NOMO-1 treated with dmso at 0.1 percent for 144 hours (cell line): Measurements from ENCODE around the gene KIAA1217.

Experiments
- DNase-seq: peaks from one replicate; lab custom pipeline; 2025; ENCODE audit not compliant: unreplicated experiment; lab: John Stamatoyannopoulos, UW

The KIAA1217 gene

DNA sequence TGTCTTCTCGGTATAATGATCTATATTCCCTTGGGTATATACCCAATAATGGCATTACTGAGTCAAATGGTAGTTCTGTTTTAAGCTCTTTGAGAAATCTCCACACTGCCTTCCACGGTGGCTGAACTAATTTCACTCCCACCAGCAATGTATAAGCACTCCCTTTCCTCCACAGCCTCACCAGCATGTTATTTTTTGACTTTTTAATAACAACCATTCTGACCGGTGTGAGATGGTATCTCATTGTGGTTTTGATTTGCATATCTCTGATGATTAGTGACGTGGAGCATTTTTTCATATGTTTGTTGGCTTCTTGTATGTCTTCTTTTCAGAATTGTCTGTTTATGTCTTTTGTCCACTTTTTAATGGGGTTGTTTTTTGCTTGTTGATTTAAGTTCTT, 33.6 kb downstream of the KIAA1217 start:
- DNase-seq = no peak

DNA sequence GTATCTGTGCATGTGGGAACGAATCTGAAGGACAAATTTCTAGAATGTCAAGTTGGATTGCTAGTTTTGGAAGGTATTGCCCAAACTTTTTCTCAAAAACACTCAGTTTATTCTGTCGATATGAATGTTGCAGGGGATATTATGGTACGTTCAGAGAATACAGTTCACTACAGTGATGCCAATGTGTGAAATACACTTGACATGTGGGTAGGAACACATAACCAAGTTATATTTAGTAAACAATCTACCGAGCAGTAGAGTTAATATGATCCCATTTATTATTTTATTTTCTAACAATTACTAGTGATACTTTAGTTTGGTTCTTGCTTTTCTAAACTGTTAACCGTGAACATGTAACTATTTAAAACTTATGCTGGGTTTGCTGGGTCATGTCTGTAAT, 37.4 kb downstream of the KIAA1217 start:
- no peak for DNase-seq

DNA sequence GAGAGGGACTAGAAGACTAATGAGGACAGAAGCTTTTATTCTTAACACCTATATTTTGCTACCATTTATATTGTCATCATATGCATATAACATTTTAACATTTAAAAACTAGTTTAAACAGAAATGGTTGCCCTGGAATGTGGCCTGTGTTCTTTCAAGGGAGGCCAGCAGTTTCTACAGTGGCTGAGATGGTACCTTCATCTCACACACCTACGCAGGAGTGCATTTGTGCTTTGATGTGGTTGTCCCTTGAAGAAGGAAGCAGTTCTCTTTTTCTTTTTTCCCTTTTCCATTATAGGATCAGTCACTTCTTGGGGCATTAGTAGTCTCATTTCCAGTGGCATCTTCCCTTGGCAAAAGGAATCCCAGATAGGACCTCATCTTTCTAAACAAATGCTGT, 38.9 kb downstream of the KIAA1217 start:
- DNase-seq = no peak

DNA sequence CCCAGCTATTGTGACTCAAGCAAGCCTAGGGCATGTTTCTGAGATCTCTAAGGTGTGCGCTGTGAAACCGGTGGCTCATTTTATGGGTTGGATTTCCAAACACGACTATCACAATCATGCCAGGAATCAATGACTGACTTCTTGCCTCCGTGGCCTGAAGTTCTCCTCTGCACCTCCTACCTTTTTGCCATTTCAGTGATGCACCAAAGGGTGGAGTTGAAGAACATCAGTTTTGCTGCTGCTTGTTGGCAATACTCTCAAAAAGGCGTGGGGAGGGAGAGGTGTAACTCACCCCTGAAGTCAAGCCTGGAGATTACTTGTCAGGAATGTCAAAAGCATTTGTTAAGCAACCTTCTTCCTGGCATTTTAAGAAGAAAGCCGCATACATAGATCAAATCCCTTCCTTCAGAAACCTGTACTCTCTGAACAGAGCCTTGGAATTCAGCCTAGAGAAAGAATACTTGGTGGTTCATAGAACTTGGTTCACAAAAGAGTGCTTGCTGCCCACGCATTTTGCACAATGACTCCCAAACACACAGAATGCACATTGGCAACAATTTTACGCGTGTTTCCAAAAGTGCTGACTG, 41.0 kb downstream of the KIAA1217 start:
- no peak for DNase-seq

DNA sequence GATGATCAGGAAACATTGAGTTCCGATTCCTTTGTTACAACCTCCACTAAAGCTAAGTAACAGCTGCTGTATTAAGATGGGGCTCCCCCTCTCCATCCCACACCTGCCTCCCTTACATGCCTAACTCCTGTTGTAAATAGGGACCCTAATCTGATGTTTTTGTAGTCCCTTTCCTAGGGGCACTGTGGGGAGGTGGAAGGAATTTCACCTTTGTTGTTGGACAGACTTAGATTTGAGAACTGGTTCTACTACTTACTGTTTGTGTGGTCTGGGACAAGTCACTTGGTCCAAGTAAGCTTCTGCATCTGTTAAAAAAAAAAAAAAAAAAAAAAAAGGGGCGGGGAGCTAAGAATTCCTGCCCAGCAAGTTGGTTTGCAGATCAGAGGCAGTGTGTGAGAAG, 42.6 kb downstream of the KIAA1217 start:
- DNase-seq = no peak

DNA sequence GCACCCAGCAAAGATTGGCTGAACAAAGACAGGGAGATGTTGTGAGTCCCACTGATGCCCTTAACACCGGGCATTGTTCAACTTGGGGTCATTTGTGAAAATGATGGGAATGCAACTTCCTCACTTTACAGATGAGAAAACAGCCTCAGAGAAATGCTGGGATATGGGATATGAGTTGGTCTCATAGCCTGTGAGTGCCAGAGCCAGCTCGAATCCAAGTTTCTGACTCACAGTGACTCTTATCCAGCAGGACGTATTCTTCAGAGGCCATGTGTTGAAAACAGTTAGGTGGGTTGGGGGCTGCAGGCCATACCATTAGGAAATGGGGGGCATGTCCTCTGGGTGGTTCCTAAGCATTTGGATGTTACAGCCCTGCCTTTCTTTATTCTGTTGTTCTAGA, 45.2 kb downstream of the KIAA1217 start:
- no peak for DNase-seq

DNA sequence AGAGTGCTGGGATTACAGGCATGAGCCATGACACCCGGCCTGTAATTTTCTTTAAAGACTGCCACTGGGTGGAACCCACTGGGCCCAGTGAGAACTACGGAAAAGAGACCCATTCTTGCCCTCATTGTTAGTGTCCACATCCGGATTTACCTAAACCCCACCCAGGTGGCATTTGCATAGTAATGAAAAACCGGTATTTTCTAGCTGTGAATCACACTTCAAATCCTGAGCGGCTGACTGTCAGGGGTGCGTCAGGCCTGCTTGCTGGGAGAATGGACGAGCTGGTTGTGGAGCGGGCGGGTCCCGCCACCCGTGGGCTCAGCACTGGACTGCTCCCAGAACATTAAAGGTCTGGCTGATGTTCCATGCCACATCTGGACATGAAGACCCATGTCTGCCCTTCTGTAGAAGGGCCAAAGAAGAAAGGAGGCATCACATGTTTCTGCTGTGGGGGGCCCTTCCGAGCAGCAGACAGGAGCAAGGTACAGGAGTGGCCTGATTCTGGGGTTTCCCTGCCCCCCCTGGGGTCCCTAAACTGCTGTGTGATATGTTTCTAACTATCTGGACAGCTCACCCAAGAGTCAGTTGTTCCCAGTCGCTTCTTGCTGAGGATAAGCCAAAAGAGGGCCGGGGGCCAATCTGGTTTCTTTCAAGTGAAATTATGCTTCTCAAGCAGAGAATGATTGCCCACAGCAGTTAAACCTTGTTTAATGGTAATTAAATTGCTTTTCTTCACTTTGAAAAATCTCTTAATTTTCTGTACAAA, 46.4 kb downstream of the KIAA1217 start:
- no peak for DNase-seq

DNA sequence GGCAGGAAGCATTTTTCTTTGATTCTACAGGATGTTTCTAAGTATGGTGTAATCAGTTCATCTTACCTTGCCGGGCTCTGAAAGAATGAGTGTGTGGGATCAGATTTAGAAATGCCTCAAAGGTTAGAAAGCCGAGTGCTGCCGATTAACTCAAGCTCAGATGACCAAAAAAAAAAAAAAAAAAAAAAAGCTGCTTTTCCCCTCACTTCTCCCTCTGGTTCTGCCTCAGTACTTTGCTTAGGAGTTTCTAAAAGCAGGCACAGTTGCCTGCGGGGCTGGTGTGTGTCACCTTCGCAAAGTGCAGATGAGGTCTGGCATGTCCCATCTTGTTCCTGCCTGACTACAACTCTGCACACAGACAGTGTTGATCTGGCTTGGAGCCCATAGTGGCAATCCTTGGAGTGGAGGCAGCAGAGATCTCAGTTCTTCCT, 47.0 kb downstream of the KIAA1217 start:
- DNase-seq = no peak

DNA sequence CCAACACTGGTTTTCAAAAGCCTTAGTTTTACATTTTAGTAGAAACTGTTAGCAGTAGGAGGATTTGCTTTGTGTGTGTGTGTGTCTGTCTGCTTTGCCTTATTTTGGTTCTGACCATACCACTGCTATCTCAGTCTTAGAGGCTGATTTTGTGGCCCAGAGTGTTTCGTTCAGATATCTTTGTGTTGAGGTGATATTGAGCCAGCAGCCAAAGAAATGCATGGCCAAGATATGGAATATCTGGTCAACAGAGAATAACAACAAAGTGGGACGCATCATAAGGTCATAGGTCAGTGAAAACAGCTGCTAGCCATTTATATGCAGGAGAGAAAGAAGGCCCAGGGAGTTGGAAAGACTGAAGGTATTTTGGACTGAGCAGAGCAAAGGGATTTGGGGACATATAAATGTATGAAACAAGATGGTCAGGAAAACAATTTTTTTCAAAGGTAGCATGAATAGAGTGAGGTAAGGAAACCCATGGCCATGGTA, 47.7 kb downstream of the KIAA1217 start:
- DNase-seq = no peak

DNA sequence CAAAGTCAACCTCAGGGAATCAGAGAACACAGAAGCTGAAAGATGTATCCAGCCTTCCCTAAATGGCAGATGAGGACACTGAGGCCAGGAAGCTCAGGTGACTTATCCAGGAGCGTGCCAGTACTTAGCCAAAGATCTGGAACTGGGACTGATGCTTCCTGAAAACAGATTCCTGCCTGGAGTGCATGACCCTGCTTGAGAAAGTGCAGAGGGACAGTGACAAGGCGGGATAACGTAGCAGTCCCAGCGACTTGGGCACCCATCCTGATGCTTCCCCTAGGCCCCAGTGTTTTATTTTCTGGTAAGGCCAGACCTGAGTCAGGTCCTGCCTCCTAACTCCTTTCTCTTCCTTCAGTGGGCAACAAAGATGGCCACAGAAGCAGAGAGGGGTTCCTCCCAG, 48.6 kb downstream of the KIAA1217 start:
- no peak for DNase-seq

DNA sequence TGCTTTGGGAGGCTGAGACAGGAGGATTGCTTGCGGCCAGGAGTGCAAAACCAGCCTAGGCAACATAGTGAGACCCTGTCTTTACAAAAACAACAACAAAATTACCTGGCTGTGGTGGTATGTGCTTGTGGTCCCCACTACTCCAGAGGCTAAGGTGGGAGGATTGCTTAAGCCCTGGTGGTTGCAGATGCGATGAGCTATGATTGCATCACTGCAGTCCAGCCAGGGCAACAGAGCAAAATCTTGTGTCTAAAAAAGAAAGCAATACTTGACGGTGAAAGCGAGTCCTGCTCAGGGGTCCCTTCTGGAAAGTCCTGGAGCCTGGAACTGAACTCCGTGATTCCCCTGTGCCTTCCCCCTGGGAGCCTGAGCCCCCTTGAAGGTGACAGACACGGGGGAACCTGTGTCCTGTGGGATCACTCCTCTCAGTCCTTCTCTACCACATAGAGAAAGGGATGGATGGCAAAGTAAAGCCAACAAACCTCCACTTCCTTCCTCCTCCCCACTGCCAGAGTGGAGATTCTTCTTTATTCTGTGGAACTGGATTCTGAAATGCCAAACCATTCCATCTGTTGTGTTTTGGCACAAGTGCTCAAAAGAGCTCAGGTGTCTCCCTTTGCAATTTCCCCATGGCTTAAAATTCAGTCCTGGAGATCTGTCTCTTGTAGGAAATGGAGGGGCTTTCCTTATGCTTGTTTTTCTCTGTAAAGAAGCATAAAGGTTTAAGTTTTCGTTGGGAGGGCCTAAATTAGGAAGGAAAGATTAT, 50.6 kb downstream of the KIAA1217 start:
- no peak for DNase-seq

DNA sequence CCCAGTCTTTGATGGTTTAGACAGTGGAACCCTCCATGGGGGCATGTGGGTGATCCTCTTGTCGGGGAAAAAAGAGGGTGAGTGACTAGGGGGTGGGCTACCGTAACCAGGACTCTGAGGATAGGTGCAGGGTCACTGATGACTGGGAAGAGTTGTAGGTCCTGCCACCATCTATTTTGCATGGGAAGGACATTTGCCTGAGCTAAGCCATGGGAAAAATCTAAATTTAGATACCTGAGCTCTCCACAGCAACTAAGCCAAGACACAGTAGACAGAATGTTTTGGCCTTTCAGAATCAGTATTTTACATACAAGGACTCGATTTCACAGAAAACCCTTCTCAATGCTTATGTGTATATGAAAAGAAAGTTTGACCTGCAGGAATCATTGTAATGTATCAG, 52.7 kb downstream of the KIAA1217 start:
- DNase-seq = no peak

DNA sequence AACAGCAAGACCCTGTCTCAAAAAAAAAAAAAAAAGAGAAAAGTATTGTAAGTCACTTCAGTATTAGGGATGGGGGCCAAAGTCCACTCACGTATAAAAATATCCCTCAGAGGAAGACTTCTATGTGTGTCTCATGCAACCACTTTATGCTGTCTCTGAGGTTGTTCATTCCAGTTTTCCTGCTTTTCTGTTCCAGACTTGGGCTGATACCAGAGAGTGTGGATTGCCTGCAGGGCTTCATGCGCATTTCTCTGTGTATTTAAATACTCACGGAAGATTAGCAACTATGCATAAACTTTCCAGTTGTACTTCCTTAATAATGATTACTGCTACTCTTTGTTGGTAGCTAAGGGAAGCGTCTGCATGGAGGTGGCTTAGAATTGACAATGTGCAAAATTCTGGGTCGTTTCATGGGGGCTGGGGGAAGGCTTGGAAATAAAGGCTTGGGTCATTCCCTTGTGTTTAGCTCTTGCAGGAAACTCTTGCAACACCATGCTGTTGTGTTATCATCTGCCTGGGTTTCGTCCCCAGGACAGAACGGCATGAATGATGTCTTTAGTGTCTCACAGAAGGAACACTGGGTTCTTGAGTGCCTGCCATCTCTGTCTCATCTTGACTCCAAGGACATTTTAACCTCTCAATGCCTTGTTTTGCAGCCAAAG, 54.1 kb downstream of the KIAA1217 start:
- DNase-seq = no peak

DNA sequence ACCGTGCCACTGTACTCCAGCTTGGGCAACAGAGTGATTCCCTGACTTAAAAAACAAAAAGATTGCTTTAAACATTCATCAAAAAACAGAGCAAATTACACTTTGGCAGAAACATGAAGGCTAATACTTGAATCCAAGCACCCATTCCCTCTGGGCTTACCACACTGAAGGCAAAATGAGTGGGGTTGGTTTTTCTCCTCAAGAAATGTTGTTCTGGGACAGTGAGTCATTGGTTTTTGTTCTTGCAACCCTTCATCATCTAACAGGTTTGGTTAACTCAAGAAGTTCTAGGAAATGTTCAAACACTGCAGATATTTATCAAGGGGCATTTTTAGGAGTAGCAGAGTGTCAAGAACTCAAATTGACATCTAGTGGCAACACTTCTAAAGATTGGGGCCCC, 60.5 kb downstream of the KIAA1217 start:
- no peak for DNase-seq

DNA sequence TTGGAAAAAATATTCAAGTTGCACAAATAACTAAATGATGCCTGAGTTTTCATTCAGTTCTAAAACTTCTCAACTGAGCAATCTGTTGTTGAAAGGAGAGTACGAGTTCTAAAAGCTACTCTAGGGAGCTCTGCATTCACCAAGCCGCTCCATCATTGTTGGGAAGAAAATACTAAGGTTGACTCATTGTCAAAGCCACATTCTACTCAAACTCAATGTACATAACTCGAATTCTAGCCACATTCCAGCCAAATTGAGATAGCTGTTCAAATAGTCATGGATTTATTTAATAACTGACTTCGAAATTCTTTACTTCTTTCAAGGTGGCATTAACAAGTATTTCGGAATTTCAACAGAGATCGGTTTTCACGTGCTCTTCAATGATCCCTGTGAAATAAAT, 63.4 kb downstream of the KIAA1217 start:
- DNase-seq = no peak

DNA sequence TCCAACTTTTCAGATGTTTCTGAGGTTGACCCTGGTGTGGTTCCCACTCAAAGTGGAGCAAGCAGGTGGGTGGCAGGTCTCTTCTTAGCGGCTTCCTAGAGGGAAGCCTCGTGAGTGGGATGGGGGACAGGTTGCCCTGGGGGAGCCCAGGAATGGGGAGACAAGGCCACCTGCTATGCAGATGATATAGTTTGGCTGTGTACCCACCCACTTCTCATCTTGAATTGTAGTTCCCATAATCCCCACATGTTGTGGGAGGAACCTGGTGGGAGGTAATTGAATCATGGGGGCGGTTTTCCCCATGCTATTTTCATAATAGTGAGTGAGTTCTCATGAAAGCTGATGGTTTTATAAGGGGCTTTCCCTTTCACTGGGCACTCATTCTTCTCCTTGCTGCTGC, 68.3 kb downstream of the KIAA1217 start:
- DNase-seq = no peak

DNA sequence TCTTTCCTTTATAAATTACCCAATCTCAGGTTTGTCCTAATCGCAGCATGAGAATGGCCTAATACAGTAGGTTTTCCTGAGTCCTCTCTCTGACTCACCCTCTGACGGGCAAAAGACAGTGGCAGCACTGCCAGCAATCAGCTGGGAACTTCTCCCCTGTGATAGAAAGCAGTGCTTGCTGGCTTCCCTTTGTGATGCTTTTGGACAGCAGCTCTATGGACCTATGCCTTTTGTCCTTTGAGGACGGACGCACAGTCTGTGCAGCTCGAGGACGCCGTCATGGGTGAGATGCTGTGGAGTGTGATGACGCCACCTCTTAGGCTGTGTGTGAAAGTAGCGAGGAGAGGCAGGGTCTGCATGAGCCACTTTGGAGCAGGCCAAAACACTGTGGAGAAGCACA, 68.8 kb downstream of the KIAA1217 start:
- DNase-seq = no peak

DNA sequence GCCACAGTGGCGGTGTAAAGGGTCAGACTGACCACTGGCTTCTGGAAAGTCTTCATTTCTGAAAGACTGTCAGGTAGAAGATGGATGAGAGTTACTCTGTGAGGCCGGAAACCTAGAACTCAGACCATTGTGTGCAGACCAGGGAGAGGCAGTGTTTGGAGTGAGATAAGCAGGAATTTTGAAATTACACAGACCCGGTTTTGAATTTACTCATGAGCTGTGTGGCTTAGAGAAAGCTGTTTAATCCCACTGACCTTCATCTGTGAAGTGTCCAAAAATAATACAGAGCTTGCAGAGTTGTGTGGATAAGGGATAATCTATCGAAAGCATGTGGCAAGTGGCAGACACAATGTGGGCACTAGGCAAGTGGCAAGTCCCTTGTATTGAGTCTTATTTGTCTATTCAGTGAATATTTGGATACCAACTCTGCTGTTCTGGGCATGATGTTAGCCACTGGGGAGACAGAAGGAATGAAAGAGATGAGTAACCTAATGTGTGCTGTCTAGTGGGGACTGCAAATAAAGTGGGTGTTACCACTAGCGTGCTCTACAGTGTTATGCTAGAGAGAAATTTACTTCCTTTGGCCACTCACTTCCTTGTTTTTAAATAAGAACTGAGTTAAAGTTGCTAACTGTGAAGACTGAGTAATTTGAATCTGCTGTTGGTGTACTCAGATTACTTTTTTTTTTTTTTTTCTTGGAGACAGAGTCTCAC, 69.4 kb downstream of the KIAA1217 start:
- DNase-seq = no peak

DNA sequence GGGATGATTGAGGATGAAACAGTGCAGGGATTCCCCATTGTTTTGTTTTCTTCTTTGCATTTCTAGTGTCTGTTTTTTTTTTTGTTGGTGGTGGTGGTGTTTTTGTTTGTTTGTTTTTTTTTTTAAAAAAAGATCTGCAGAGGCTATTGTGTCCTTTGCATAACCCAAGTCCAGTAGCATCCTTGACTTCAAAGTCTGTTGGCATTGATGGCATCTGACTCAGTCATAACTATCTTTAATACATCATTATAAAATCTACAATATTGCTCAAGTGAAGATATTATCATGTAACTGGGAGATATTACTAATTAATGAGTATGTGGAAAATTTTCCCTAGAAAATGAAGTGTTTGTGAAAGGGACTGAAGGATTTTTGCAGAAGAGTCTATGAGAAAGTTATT, 70.2 kb downstream of the KIAA1217 start:
- no peak for DNase-seq

DNA sequence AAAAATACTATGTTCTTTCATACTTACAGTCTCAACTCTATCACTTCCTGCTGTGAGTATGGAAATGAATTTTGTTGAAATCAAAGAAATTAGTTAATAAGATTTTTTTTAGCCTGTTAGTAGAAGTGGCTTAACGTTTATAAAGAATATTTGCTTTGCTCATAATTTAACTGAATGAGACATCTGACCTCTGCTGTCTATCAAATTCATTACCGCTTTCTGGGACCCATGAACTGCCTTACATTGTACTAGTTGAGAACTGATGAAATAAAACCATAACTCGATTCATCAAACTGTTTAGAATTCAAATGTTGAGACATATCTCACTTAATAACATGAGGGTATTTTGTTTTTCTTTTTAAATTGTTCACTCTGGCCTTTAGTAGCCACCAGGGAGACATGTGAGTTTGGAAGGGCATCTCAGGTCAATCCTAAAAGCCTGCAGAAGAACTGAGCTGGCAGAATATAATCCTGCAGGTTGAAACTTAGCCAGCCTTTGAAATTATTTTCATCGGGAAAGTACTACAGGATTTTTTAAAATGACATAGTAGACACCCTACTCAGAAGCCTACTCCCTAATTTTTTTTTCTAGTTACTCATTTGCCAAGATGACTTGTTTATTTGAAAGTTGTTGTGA, 78.7 kb downstream of the KIAA1217 start:
- DNase-seq = no peak
